Esophagus squamous epithelium (tissue), 5 donors: Measurements from ENCODE around the gene TCAF1. TPM values are rescaled to one million over a fixed set of nuclear protein-coding genes. Genes with fewer than 3 reads are reported as not detected.

Source experiments
- DNase-seq: peaks from one replicate; lab custom pipeline; 2025; lab: John Stamatoyannopoulos, UW
- H3K27ac ChIP-seq, 4 donors: fragments of 200-600 bp; sonication (generic); one replicate each; pipeline ENCODE4 v1.5.1; 2016 to 2019; ENCODE audit warnings: mild to moderate bottlenecking in 1 of 4
- H3K27me3 ChIP-seq, 4 donors: fragments of 200-600 bp; sonication (generic); 1 replicate in 3 of 4; 2 replicates in 1 of 4; pipeline versions ENCODE4 v1.5.1 to v1.6.0; 2017 to 2021; ENCODE audit warnings: antibody characterized with exemption in 1 of 4
- H3K36me3 ChIP-seq, 3 donors: fragments of 200-600 bp; sonication (generic); one replicate each; pipeline ENCODE4 v1.5.1; 2016 to 2019
- H3K4me1 ChIP-seq, 3 donors: fragments of 200-600 bp; sonication (generic); one replicate each; pipeline ENCODE4 v1.5.1; 2017 to 2019
- H3K4me3 ChIP-seq, 4 donors: fragments of 200-600 bp; sonication (generic); 1 replicate in 3 of 4; 2 replicates in 1 of 4; pipeline ENCODE4 v1.5.1; 2016 to 2019; ENCODE audit warnings: mild to moderate bottlenecking in 2 of 4, moderate library complexity in 1 of 4
- H3K9me3 ChIP-seq, 3 donors: fragments of 200-600 bp; sonication (generic); one replicate each; pipeline ENCODE4 v1.5.1; 2016 to 2019
- POLR2A ChIP-seq, 4 donors: fragments of 450-650 bp; IDR thresholded peaks; one replicate each; pipeline ENCODE4 v1.6.1; 2017; ENCODE audit warnings: antibody characterized with exemption in 4 of 4, mild to moderate bottlenecking in 4 of 4, moderate library complexity in 3 of 4
- WGBS, 2 donors: methylation state at CpG; one replicate each; pipeline ENCODE4 v1.1.5; 2018; 5-methylcytosine and 5-hydroxymethylcytosine counted together
- intact Hi-C: fragments of 100-400 bp; cut with DNase I; formaldehyde crosslinking; loops from one replicate; pipeline ENCODE4 v1.15.0; 2022
- total RNA-seq, 4 donors: library from RNA; depleted of rRNA; stranded (reverse); fragments of >200 nt; gene quantifications; one replicate each; pipeline ENCODE4 v1.1.0, GENCODE V29; 2016
- TF ChIP-seq, protein P1 (sequence below), 6 experiments: fragments of 450-650 bp in 4 of 6; fragments of 200-600 bp in 2 of 6; sonication (generic) in 2 of 6; IDR thresholded peaks; one replicate each; pipeline ENCODE4 v1.5.1; 2016 to 2019; ENCODE audit warnings: antibody characterized with exemption in 6 of 6, mild to moderate bottlenecking in 4 of 6, moderate library complexity in 4 of 6
- donor health status: DM: yes; HTN: yes; CAD: no.

Gene TCAF1
- total RNA-seq, 4 donors from 2014 or later: 8.1 to 25.4 (median 13.2) TPM

DNA sequence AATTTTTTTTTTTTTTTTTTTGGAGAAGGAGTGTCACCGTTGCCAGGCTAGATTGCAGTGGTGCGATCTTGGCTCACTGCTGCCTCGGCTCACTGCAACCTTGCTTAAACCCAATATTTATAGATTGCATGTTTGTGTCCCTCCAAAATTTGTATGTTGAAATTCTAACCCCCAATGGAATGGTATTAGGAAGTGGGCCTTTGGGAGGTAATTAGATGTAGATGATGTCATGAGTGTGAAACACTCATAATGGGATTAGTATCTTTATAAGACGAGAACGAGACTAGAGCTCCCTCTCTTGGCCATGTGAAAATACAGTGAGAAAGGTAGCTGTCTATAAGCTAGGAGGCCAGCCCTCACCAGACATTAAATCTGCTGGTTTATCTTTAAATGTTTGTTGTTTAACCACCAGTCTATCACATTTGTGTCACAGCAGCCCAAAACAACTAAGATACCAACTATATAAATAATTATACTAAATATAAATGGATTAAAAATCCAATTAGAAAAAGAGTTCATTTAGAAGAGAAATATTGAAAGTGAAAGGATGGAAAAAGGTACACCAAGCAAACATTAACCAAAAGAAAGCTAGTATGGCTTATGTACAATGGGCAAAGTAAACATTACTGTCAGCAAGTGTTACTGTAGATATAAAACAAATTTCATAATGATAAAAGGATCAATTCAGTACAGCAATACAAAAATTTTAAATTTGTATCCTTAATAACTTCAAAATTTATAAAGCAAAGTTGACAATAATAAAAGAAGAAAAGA lies 9.3 kb downstream of the TCAF1 start:
- no peak for DNase-seq
- H3K9me3 ChIP-seq: no peaks in the 10 kb centered on the region
- H3K4me1 ChIP-seq: no peaks in the 10 kb centered on the region
- H3K27ac ChIP-seq: no peak overlapping the region
- TF ChIP-seq, protein P1, sequence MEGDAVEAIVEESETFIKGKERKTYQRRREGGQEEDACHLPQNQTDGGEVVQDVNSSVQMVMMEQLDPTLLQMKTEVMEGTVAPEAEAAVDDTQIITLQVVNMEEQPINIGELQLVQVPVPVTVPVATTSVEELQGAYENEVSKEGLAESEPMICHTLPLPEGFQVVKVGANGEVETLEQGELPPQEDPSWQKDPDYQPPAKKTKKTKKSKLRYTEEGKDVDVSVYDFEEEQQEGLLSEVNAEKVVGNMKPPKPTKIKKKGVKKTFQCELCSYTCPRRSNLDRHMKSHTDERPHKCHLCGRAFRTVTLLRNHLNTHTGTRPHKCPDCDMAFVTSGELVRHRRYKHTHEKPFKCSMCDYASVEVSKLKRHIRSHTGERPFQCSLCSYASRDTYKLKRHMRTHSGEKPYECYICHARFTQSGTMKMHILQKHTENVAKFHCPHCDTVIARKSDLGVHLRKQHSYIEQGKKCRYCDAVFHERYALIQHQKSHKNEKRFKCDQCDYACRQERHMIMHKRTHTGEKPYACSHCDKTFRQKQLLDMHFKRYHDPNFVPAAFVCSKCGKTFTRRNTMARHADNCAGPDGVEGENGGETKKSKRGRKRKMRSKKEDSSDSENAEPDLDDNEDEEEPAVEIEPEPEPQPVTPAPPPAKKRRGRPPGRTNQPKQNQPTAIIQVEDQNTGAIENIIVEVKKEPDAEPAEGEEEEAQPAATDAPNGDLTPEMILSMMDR (IDR thresholded peaks at IDR 0.05): peak in 2 of 6 experiments; percentile 8 to 25
- no peak for TF ChIP-seq POLR2A (IDR thresholded peaks at IDR 0.05)
- H3K36me3 ChIP-seq: peaks cover 0 to 8% (median 0%) of the 10 kb centered on the region in 3 donors
- WGBS, 2 donors: 85 to 93% methylated on average over 5 of the region's 5 CpGs
- no peak overlapping the region for H3K4me3 ChIP-seq
- intact Hi-C loops: no loop called here
- H3K27me3 ChIP-seq: no peaks in the 10 kb centered on the region

DNA sequence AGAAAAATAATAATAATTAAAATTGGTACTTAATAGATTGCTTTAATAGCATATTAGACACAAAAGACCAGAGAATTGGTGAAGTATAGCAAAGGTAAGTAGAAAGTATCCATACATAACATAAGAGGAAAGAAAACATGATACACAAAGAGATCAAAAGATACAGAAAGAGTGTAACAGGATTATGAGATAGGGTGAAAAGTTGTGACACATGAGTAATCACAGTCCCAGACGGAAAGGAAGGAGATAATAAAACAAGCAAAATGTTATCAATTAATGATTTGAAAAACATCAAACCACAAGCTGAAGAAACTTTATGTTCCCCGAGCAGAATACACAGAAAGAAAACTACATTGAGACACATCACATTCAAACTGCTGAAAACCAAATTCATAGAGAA lies 10.5 kb downstream of the TCAF1 start:
- 75 to 79% methylated on average over 2 of the region's 2 CpGs for WGBS, 2 donors
- no peak overlapping the region for H3K4me3 ChIP-seq
- intact Hi-C loops: no loop called here
- no peaks in the 10 kb centered on the region for H3K4me1 ChIP-seq
- no peaks in the 10 kb centered on the region for H3K9me3 ChIP-seq
- peaks cover 0 to 8% (median 0%) of the 10 kb centered on the region in 3 donors for H3K36me3 ChIP-seq
- TF ChIP-seq, protein P1 (IDR thresholded peaks at IDR 0.05): no peak
- no peak for TF ChIP-seq POLR2A (IDR thresholded peaks at IDR 0.05)
- no peak overlapping the region for H3K27ac ChIP-seq
- DNase-seq: no peak
- no peaks in the 10 kb centered on the region for H3K27me3 ChIP-seq

DNA sequence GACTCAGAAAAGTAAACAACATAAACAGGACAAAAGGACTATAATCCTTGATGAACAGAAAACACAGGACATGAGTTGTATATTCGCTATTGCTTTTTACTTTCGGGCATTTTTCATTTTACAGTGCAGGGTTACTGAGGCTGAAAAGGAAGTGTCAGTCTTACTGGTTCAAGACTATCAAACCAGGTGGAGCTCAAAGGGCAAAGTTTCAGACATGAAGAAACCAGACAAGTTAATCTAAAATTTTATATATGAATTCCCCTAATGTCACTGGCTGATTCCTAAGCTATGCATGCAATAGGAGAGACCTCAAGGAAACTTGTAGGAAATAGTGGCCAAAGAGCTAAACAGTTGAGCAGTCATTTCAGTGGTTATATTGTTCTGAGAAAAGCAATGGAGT lies 11.4 kb downstream of the TCAF1 start:
- no peaks in the 10 kb centered on the region for H3K27me3 ChIP-seq
- H3K9me3 ChIP-seq: no peaks in the 10 kb centered on the region
- TF ChIP-seq POLR2A (IDR thresholded peaks at IDR 0.05): no peak
- 92 to 98% methylated on average over 2 of the region's 2 CpGs for WGBS, 2 donors
- no peaks in the 10 kb centered on the region for H3K4me1 ChIP-seq
- H3K36me3 ChIP-seq: peaks cover 0 to 8% (median 0%) of the 10 kb centered on the region in 3 donors
- intact Hi-C loops: no loop called here
- H3K4me3 ChIP-seq: no peak overlapping the region
- DNase-seq: no peak
- H3K27ac ChIP-seq: no peak overlapping the region

DNA sequence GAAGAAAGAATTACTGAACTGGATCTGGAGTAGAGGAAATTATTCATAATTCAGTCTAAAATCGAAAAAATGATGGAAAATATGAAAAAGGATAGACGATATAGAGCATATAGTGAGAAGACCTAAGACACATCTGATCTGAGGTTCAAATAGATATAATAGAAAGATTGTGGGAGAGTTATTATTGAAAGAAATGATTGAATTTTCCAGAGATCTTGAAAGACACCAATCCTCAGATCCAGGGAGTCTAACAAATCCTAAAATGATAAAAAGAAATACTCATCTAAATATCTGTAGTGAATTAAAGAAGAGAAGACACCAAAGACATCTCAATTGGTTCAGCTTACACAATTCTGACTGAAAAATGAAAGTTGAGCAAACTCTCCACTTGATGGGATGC lies 12.9 kb downstream of the TCAF1 start:
- TF ChIP-seq POLR2A (IDR thresholded peaks at IDR 0.05): no peak
- TF ChIP-seq, protein P1 (IDR thresholded peaks at IDR 0.05): no peak
- Histone ChIP-seq H3K27ac (no peak overlapping the region), H3K4me1 (peaks cover 0 to 13% (median 0%) of the 10 kb centered on the region in 3 donors), H3K4me3 (no peak overlapping the region), H3K36me3 (peaks cover 0 to 8% (median 0%) of the 10 kb centered on the region in 3 donors), H3K9me3 (no peaks in the 10 kb centered on the region), H3K27me3 (no peaks in the 10 kb centered on the region)
- intact Hi-C loops: no loop called here
- no peak for DNase-seq
- 97 to 98% methylated on average over 2 of the region's 2 CpGs for WGBS, 2 donors

DNA sequence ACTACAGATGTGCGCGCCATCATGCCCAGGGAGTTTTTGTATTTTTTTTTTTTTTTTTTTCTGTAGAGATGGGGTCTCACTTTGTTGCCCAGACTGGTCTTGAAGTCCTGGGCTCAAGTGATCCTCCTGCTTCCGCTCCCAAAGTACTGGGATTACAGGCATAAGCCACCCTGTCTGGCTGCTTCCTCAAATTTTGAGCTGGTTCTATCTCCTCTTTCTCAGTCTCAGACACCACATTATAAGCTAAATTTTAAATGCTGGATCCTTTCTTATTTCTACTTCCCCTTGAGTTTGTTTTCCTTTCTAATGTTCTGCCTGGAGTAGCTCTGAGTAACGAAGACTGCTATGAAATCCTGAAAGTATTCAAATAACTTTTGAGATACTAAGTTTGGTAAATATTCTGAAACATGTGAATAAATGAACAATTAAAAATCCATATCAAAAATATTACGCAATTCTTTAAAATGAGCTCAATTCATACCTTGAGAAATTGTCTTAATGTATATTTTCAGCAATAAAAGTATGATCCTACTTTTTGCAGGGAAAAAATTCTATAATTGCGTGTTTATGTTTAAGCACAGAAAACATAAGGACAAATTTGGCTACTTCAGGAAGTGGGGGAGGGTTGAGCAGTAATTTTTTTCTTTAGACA lies 15.0 kb downstream of the TCAF1 start:
- no peak for DNase-seq
- no peak for TF ChIP-seq POLR2A (IDR thresholded peaks at IDR 0.05)
- TF ChIP-seq, protein P1 (IDR thresholded peaks at IDR 0.05): no peak
- Histone ChIP-seq H3K27me3 (no peaks in the 10 kb centered on the region), H3K36me3 (peaks cover 0 to 8% (median 0%) of the 10 kb centered on the region in 3 donors), H3K4me1 (peaks cover 0 to 28% (median 0%) of the 10 kb centered on the region in 3 donors), H3K9me3 (no peaks in the 10 kb centered on the region), H3K4me3 (no peak overlapping the region), H3K27ac (no peak overlapping the region)
- intact Hi-C loops: no loop called here
- 92 to 97% methylated on average over 6 of the region's 6 CpGs for WGBS, 2 donors
